ENCODE results near the gene RERE. TPM values are rescaled to one million over a fixed set of nuclear protein-coding genes. Genes with fewer than 3 reads are reported as not detected.

The RERE gene
- total RNA-seq, 2 experiments from 2014 or later: 73.1 to 211 TPM

- ChIA-PET CTCF (ENCODE audit: unreplicated experiment) (no interaction called here), POLR2A (interaction anchor here (0.7 to 2.6 kb wide), 4 partner anchors 8 to 102 kb away, joined by 3 to 7 read pairs (median 3); no protein-coding TSS in a partner anchor)
- Histone ChIP-seq H3K36me3 (ENCODE audit: insufficient read depth, low read length) (peaks cover 31% of the 10 kb centered on the region), H3K79me2 (ENCODE audit: insufficient read depth, low read depth, low read length) (peaks cover 54% of the 10 kb centered on the region), H3K4me1 (ENCODE audit: insufficient read depth, low read length, poor library complexity, severe bottlenecking) (peaks cover 64% of the 10 kb centered on the region), H3K9me3 (ENCODE audit: low read length) (no peaks in the 10 kb centered on the region), H3K27ac (ENCODE audit: low read depth, low read length, poor library complexity, severe bottlenecking) (peak overlapping the region; percentile 64), H3K4me3 (ENCODE audit: low read depth, low read length, poor library complexity, severe bottlenecking) (peak overlapping the region; percentile 30), H4K20me1 (ENCODE audit: insufficient read depth, low read length) (no peaks in the 10 kb centered on the region), H3K4me2 (ENCODE audit: low read length) (peak overlapping the region; percentile 56), H2AFZ (ENCODE audit: low read length) (no peak overlapping the region), H3K9me2 (ENCODE audit: insufficient read depth, low read length) (no peaks in the 10 kb centered on the region)
- DNase-seq (ENCODE audit: low spot score): peak; percentile 52
- intact Hi-C loops (cut with micrococcal nuclease; ENCODE audit: unreplicated experiment): no loop called here
- TF ChIP-seq CTCF (conservative IDR thresholded peaks at IDR 0.05; ENCODE audit: low read length) (no peak), EZH2phosphoT487 (IDR thresholded peaks at IDR 0.05; ENCODE audit: borderline replicate concordance, low read depth, low read length) (no peak)
- BruUV-seq (replicated peaks): no TSS peak
Measured at GRCh38 chr1:8457760-8458381, 359.6 kb downstream of the RERE start.

GRCh38 chr1:8456991-8457390 is 360.4 kb downstream of the RERE start:
- TF ChIP-seq EZH2phosphoT487 (IDR thresholded peaks at IDR 0.05; ENCODE audit: borderline replicate concordance, low read depth, low read length) (no peak), CTCF (conservative IDR thresholded peaks at IDR 0.05; ENCODE audit: low read length) (no peak)
- no peak for DNase-seq (ENCODE audit: low spot score)
- Histone ChIP-seq H3K4me2 (ENCODE audit: low read length) (peak overlapping the region; percentile 32), H4K20me1 (ENCODE audit: insufficient read depth, low read length) (no peaks in the 10 kb centered on the region), H3K4me1 (ENCODE audit: insufficient read depth, low read length, poor library complexity, severe bottlenecking) (peaks cover 55% of the 10 kb centered on the region), H3K9me3 (ENCODE audit: low read length) (no peaks in the 10 kb centered on the region), H3K4me3 (ENCODE audit: low read depth, low read length, poor library complexity, severe bottlenecking) (no peak overlapping the region), H3K27ac (ENCODE audit: low read depth, low read length, poor library complexity, severe bottlenecking) (no peak overlapping the region), H3K9me2 (ENCODE audit: insufficient read depth, low read length) (no peaks in the 10 kb centered on the region), H2AFZ (ENCODE audit: low read length) (no peak overlapping the region), H3K36me3 (ENCODE audit: insufficient read depth, low read length) (peaks cover 26% of the 10 kb centered on the region), H3K79me2 (ENCODE audit: insufficient read depth, low read depth, low read length) (peaks cover 49% of the 10 kb centered on the region)
- no TSS peak for BruUV-seq (replicated peaks)
- CTCF ChIA-PET (ENCODE audit: unreplicated experiment): no interaction called here
- intact Hi-C loops (cut with micrococcal nuclease; ENCODE audit: unreplicated experiment): no loop called here
- POLR2A ChIA-PET: interaction anchor here (1.1 to 2.6 kb wide), 2 partner anchors 12 to 103 kb away, joined by 3 to 7 read pairs; no protein-coding TSS in a partner anchor

GRCh38 chr1:8456308-8456912 is 361.0 kb downstream of the RERE start:
- peaks cover 50% of the 10 kb centered on the region for H3K4me1 ChIP-seq (ENCODE audit: insufficient read depth, low read length, poor library complexity, severe bottlenecking)
- no peaks in the 10 kb centered on the region for H3K9me2 ChIP-seq (ENCODE audit: insufficient read depth, low read length)
- TF ChIP-seq EZH2phosphoT487 (IDR thresholded peaks at IDR 0.05; ENCODE audit: borderline replicate concordance, low read depth, low read length) (no peak), CTCF (conservative IDR thresholded peaks at IDR 0.05; ENCODE audit: low read length) (no peak)
- ChIA-PET POLR2A (interaction anchor here (2.6 kb wide), 1 partner anchor 12 kb away, joined by 7 read pairs; no protein-coding TSS in a partner anchor), CTCF (ENCODE audit: unreplicated experiment) (interaction anchor here (0.5 kb wide), 1 partner anchor 108 kb away, joined by 3 read pairs; no protein-coding TSS in a partner anchor)
- H2AFZ ChIP-seq (ENCODE audit: low read length): no peak overlapping the region
- no peaks in the 10 kb centered on the region for H3K9me3 ChIP-seq (ENCODE audit: low read length)
- peaks cover 29% of the 10 kb centered on the region for H3K36me3 ChIP-seq (ENCODE audit: insufficient read depth, low read length)
- intact Hi-C loops (cut with micrococcal nuclease; ENCODE audit: unreplicated experiment): no loop called here
- no peak overlapping the region for H3K4me3 ChIP-seq (ENCODE audit: low read depth, low read length, poor library complexity, severe bottlenecking)
- no peak for DNase-seq (ENCODE audit: low spot score)
- no peaks in the 10 kb centered on the region for H4K20me1 ChIP-seq (ENCODE audit: insufficient read depth, low read length)
- BruUV-seq (replicated peaks): no TSS peak
- H3K4me2 ChIP-seq (ENCODE audit: low read length): 0 out of 2 replicates have a peak overlapping the region, but pooled peaks have one; percentile 32
- H3K27ac ChIP-seq (ENCODE audit: low read depth, low read length, poor library complexity, severe bottlenecking): no peak overlapping the region
- peaks cover 44% of the 10 kb centered on the region for H3K79me2 ChIP-seq (ENCODE audit: insufficient read depth, low read depth, low read length)

All from OCI-LY7 (cell line).